SK-N-SH (cell line): ENCODE measurements around the gene SLCO2A1.

Experiments used
- CHD2 ChIP-seq: fragments of 150-350 bp; IDR thresholded peaks from 2 replicates; pipeline ENCODE4 v1.6.1; 2018; ENCODE audit warnings: low read length; ENCODE audit not compliant: partially characterized antibody
- CTCF ChIP-seq: fragments of 200-600 bp; sonication (generic); IDR thresholded peaks from 2 replicates; pipeline ENCODE4 v1.6.1; 2017; ENCODE audit warnings: antibody characterized with exemption, mild to moderate bottlenecking, moderate library complexity
- EP300 ChIP-seq, 2 experiments: IDR thresholded peaks; 2 replicates each; pipeline versions ENCODE4 v1.4.0 to v1.6.1; 2012; ENCODE audit warnings: borderline replicate concordance in 1 of 2, low read depth in 1 of 2, low read length in 1 of 2
- EZH2phosphoT487 ChIP-seq: fragments of 200-600 bp; sonication (generic); IDR thresholded peaks from 2 replicates; pipeline ENCODE4 v1.6.1; 2017; ENCODE audit warnings: low read depth, mixed run types, mild to moderate bottlenecking, antibody characterized with exemption, moderate library complexity, borderline replicate concordance
- MAX ChIP-seq: IDR thresholded peaks from 2 replicates; pipeline ENCODE4 v1.4.0; 2012; ENCODE audit warnings: low read depth
- NFIC ChIP-seq: IDR thresholded peaks from 2 replicates; pipeline ENCODE4 v1.4.0; 2012; ENCODE audit warnings: borderline replicate concordance
- POLR2AphosphoS5 ChIP-seq: IDR thresholded peaks from 2 replicates; pipeline ENCODE4 v1.6.1; 2012; ENCODE audit warnings: low read depth, low read length
- RAD21 ChIP-seq: IDR thresholded peaks from 2 replicates; pipeline ENCODE4 v1.6.1; 2012; ENCODE audit warnings: mild to moderate bottlenecking, low read length
- RXRA ChIP-seq: IDR thresholded peaks from 2 replicates; pipeline ENCODE4 v1.4.0; 2012; ENCODE audit warnings: low read depth, mild to moderate bottlenecking, borderline replicate concordance
- TAF1 ChIP-seq: IDR thresholded peaks from 2 replicates; pipeline ENCODE4 v1.6.1; 2012; ENCODE audit warnings: low read depth, mild to moderate bottlenecking, low read length, moderate library complexity, borderline replicate concordance

- TF ChIP-seq EP300 (IDR thresholded peaks at IDR 0.05; ENCODE audit: borderline replicate concordance in 1 of 2, low read depth in 1 of 2, low read length in 1 of 2) (no peak), EZH2phosphoT487 (no peak), CTCF (no peak), TAF1 (no peak), RXRA (no peak), CHD2 (no peak), POLR2AphosphoS5 (no peak), NFIC (no peak), RAD21 (no peak), MAX (no peak)
Observed at GRCh38 chr3:133966954-133967353, 62.8 kb downstream of the SLCO2A1 start.
